ENCODE data around the gene LRP2.

DNA sequence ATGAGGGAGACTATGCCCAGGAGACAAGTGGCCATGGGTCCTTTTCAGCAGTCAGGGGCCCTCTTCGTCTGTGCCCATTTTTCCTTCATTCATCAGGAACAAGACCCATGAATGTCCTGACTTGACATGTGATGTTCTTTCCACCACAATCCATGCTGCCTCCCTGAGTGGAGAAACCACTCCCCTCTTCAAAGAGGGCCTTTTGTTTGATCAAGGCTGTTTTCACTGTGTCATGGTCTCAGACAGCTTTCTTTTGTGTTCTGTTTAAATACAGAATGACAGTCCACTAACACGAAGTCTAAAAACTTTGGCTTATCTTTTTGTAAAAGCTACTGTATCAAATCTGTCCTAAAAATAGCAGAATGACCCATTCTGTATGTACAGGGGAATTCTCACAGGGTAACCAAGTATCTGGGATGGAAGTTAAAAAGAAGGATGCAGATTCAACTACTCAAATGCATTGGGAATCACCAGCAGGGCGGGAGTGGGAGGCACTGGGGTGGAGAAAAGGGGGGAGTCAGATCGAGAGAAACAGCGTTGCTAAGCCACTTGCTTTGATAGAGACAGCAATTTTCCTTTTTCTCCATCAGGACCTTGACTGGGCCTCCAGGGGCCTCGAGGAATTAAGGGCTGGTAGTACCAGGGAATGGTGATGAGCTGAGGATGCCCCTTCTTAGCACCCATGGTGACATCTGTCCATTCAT, 13.9 kb downstream of the LRP2 start:
- TF ChIP-seq TAF1 (IDR thresholded peaks at IDR 0.05; ENCODE audit: low read depth), result no peak
- TF ChIP-seq TCF12 (IDR thresholded peaks at IDR 0.05; ENCODE audit: low read depth), result no peak
- no peak for TF ChIP-seq EP300 (IDR thresholded peaks at IDR 0.05; ENCODE audit: borderline replicate concordance)
- TF ChIP-seq, protein P1, sequence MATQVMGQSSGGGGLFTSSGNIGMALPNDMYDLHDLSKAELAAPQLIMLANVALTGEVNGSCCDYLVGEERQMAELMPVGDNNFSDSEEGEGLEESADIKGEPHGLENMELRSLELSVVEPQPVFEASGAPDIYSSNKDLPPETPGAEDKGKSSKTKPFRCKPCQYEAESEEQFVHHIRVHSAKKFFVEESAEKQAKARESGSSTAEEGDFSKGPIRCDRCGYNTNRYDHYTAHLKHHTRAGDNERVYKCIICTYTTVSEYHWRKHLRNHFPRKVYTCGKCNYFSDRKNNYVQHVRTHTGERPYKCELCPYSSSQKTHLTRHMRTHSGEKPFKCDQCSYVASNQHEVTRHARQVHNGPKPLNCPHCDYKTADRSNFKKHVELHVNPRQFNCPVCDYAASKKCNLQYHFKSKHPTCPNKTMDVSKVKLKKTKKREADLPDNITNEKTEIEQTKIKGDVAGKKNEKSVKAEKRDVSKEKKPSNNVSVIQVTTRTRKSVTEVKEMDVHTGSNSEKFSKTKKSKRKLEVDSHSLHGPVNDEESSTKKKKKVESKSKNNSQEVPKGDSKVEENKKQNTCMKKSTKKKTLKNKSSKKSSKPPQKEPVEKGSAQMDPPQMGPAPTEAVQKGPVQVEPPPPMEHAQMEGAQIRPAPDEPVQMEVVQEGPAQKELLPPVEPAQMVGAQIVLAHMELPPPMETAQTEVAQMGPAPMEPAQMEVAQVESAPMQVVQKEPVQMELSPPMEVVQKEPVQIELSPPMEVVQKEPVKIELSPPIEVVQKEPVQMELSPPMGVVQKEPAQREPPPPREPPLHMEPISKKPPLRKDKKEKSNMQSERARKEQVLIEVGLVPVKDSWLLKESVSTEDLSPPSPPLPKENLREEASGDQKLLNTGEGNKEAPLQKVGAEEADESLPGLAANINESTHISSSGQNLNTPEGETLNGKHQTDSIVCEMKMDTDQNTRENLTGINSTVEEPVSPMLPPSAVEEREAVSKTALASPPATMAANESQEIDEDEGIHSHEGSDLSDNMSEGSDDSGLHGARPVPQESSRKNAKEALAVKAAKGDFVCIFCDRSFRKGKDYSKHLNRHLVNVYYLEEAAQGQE (IDR thresholded peaks at IDR 0.05; ENCODE audit: low read depth), result no peak
- no peak for TF ChIP-seq FOXM1 (IDR thresholded peaks at IDR 0.05; ENCODE audit: borderline replicate concordance, low read depth)

Data from Ishikawa (cell line).